ENCODE measurements around the gene WDR5.
A peak's percentile ranks its signal among the peaks of the same experiment; 100 is the strongest.

The WDR5 gene

DNA sequence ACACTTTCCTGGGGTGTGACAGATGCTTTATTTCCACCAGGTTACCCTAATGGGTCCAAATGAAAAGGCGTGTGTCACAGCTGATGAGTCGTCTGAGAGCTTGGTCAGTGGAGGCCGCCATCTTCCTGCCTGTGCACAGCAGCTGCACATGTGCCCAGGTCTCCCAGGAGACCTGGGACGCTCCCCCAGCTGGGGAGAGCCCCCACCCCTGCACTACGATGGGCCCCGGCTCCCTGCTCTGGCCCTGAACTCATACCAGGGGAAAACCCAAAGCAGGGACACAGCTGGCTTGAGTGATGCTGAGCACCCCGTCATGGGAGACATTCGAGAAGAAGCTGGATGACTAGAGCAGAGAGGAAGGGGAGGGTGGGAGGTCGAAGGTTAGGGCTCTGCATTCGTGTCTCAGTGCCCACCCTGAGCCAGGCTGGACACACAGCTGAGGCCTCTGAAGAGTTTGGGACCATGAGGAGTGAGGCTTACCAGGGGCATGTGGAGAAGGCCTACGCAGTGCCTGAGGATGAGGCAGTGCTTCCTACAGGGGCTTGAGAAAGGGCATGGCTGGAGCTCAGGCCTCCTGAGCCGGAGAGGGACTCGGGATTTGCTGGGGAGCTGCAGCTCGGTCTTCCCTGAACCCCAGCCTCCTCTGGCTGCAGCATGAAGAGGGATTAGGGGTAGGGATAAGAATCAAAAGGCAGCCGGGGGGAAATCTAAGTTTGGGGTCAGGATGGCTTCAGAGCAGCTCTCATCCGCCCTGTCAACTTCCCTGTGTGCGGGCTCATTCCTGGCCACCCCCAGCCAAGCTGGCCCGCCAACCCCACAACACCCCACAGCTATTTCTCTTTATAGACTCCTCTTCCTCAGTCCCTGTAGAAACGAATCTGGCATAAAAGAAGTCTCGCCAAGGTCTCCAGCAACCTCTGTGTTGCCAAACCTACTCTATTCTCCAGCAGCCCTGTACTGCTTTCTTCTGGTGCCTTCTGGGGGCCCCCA lies 70.7 kb downstream of the WDR5 start:
- in situ Hi-C loops (cut with MboI; ENCODE audit: low sequenced_read_pairs, unreplicated experiment): no loop called here
- TF ChIP-seq, protein P1, sequence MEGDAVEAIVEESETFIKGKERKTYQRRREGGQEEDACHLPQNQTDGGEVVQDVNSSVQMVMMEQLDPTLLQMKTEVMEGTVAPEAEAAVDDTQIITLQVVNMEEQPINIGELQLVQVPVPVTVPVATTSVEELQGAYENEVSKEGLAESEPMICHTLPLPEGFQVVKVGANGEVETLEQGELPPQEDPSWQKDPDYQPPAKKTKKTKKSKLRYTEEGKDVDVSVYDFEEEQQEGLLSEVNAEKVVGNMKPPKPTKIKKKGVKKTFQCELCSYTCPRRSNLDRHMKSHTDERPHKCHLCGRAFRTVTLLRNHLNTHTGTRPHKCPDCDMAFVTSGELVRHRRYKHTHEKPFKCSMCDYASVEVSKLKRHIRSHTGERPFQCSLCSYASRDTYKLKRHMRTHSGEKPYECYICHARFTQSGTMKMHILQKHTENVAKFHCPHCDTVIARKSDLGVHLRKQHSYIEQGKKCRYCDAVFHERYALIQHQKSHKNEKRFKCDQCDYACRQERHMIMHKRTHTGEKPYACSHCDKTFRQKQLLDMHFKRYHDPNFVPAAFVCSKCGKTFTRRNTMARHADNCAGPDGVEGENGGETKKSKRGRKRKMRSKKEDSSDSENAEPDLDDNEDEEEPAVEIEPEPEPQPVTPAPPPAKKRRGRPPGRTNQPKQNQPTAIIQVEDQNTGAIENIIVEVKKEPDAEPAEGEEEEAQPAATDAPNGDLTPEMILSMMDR (IDR thresholded peaks at IDR 0.05; ENCODE audit: borderline replicate concordance, control extremely low read depth, extremely low read depth, insufficient read depth, missing control alignments): no peak
- DNase-seq (ENCODE audit: low spot score): peak; percentile 73

DNA sequence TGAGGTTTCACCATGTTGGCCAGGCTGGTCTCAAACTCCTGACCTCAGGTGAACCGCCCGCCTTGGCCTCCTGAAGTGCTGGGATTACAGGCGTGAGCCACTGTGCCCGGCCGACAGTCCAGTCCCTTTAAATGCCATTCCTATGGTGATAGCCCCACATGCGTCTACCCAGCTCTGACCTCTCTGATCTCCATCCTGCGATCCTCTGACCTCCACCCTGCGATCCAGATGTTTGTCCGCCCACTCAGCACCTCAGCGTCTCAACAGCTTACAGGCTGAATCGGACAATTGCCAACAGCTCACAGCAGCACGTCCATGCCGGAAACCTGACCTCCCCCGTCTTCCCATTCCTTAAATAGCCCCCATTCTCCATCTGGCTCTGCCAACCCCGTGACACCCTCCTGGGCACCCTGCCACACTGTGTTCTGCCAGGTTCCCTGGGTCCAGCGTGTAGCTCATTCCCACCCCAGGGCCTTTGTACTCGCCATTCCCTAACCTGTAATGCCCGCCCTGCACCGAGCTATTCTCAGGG lies 72.5 kb downstream of the WDR5 start:
- in situ Hi-C loops (cut with MboI; ENCODE audit: low sequenced_read_pairs, unreplicated experiment): no loop called here
- TF ChIP-seq, protein P1 (IDR thresholded peaks at IDR 0.05; ENCODE audit: borderline replicate concordance, control extremely low read depth, extremely low read depth, insufficient read depth, missing control alignments): no peak
- DNase-seq (ENCODE audit: low spot score): no peak

DNA sequence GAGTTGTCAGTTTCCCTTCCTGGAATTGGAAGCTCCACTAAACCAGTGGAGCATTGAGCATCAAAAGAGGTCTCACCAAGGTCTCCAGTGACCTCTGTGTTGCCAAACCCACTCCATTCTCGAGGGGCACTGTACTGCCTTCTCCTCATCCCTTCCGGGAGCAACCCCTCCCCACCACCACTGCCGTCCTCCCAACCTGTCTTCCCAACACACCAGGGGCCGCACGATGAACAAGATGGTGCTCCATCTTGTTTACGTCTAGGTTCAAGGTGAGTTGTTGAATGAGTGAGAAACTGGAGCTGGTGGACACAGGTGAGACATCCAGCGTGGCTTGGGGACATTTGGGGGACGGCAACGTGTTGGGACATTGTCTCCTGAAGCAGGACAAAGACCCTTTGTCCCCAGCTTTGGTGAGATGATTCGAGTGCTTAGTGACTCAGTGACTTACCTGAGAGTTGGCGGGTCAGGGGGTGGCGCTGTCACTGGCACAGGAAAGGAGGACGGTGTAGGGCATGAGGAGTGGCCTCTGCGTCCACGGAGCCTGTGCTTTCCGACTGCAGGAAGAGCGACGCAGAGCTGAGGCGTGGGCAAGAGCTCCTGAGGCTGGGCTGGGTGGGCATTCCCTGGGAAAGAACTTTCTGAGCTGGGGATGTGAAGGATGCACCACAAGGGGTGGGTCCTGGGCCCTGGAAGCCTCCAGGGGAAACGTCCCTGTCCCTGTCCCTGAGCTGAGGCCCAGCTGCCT lies 73.3 kb downstream of the WDR5 start:
- in situ Hi-C loops (cut with MboI; ENCODE audit: low sequenced_read_pairs, unreplicated experiment): no loop called here
- TF ChIP-seq, protein P1 (IDR thresholded peaks at IDR 0.05; ENCODE audit: borderline replicate concordance, control extremely low read depth, extremely low read depth, insufficient read depth, missing control alignments): no peak
- no peak for DNase-seq (ENCODE audit: low spot score)
